Fibroblast of skin of left biceps (primary cell): Measurements from ENCODE around the gene MC2R.
"Not testable (repeated sequence)": the region's sequence is repeated elsewhere in the genome, so short reads cannot be mapped to it uniquely, and the experiment has no call there.

Experiments used
- DNase-seq, 2 experiments: peaks; one replicate each; pipeline ENCODE4 v3.0.0-alpha.2; 2013; ENCODE audit warnings: low read depth in 2 of 2

MC2R gene

DNA sequence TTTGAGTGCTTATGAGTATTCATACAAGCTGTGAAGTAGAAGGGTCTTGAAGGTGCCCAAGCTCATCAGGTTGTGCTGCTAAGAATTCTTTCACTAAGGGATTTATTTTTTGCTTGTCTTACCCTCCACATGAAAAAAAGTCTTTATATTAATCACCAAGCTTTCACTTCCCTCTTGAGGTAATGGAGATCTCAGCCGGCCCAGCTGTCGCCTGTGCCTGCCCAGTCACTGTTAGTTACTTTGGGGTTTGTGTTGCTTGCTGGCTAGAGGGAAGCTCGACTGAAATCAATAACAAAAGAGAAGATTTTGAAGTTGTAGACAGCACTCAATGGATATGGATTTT lies 21.9 kb downstream of the MC2R start:
- no peak for DNase-seq

DNA sequence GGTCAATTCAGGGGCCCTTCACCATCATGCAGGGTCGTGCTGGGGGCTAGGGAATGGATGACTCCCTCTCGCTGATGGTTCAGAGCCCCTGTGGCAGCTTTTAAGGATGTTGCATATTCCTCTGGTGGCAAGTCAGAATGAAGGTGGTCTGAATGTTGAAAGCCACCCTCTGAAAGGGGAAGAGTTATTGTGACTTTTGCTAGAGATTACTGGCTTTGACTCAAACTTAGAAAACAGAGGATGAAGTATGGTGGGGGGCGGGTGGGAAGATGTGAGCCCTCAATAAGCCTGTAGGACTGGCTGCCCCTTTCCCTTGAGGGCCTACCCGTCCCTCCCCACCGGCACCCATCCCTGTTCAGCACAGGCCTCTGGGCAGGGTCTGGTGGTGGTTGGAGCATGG lies 23.2 kb downstream of the MC2R start:
- no peak for DNase-seq

DNA sequence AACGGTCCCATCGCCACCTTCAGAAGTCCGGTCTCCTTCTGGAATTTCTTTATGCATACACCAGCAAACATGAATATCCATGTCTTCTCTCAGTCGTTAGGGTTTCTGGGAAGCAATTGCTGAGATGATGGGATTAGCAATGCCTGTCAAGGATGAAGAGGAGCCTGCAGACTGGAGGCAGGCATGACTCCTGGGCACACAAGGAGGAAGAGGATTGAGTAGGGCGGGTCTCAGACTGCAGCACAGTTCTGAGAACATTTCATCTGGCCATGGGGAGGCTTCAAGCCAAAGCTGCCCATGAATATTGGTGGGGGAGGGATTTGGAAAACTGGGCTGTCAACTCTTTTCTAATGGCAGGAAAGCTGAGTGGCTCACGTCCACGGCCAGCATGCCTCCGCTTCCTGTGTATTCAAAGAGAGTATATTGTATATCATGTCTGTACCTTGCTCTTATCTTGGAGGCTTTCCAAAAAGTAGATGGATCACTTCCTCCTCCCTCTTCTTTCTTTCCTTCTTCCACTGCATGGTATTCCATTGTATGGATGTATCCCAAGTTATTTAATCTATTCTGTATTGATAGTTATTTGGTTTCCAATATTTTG lies 24.5 kb downstream of the MC2R start:
- DNase-seq: no peak

DNA sequence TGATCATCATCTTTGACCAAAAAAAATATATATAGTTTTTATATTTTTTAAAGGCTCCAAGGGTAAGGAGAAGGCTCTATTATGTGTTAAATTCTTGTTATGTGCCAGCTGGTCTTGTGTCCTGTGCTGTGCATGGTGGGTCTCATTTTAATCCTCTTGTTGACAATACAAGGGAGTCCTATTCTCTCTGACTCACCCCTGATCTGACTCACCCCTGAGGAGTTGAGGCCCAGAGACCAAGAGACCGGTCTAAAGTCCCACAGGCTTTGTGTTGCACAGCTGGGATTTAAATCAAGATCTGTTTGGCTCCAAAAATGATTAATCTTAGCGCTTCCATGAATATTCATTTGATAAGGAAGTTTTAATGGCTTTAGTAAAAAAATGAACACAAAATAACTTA lies 25.7 kb downstream of the MC2R start:
- DNase-seq: no peak

DNA sequence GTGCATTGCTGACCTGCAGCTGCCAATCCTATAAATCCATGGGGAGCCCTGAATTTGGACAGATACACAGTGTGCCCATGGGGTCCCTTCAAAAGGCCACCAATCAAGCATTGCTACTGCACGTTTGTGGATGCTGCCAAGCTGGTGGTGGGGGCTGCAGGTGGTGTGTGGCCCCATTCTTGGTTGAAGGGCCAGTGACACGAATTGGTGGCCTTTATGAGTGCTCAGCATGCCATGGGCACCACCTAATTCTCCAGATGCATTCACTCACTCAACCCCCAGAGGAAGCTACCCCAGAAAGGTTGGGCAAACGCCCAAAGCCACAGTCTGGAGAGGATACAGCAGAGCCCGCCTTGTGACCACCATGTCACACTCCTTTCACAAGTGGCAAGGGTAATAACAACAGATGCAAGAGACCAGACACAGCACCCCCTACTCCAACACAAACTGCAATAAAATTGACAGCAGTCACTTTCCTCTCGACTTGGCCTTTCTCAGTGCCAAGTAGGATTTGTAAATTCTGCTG lies 27.1 kb downstream of the MC2R start:
- DNase-seq: no peak

DNA sequence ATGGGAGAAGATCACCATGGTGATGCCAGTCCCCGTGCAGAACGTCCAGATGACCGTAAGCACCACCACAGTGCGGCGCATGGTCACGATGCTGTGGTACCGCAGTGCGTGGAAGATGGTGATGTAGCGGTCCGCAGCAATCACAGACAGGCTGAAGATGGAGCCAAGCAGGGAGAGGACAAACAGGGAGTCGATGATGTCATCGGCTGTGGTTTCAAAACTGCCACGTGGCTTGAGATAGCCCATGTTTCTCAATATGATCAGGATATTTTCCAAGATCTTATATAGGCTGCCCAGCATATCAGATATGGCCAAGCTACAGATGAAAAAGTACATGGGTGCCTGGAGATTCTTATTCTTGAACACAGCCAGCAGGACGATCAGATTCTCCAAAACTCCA lies 30.3 kb downstream of the MC2R start:
- DNase-seq: no peak

DNA sequence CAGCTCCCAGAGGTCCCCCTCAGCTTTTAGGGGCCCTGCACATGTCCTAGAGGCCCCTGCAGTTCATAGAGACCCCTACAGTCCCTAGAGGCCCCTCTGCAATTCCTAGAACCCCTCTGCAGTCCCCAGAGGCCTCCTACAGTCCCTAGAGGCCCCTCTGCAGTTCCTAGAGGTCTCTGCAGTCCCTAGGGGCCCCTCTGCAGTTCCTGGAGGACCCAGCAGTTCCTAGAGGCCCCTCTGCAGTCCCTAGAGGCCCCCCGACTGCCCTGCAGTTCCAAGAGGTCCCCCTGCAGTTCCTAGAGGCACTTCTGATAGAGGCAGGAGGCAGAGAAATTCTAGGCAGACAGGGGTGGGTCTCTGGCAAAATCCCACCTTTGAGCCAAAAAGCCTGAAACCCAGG lies 35.4 kb downstream of the MC2R start:
- no peak for DNase-seq

DNA sequence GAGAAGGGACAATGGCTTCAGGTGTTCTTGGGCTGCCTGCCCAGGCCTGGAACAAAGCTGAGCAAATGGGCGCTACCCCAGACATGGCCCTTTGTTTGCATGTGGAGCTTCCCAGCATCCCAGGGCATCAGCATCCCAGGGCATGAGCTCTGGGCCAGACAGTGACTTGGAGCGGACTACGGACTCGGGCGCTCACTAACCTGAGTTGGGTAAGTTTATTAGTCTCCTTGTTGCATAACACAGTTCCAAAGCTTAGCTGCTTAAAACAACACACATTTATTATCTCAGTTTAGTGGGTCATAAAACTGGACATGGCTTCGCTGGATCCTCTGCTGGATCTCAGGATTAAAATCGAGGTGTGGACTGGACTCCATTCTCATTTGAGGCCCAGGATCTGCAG lies 35.8 kb downstream of the MC2R start:
- DNase-seq: no peak

DNA sequence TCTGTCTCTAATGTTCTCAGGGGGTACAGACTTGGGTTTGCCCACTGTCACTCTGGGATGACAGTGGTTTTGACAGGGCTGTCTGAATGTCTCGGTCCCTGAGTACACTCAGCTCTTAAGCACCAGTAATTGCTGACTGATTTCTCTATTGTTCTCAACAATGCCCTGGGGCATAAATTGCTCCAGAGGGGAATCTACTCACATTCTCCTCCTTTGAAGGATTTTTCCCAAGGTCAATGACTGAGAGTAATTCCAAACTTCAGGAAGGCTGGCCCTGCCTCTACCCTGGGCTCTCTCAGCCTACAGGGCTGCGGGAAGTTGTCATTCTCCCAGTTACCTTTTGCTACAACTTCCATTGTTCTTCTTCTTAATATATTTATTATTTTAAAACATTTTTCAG lies 36.5 kb downstream of the MC2R start:
- no peak for DNase-seq

DNA sequence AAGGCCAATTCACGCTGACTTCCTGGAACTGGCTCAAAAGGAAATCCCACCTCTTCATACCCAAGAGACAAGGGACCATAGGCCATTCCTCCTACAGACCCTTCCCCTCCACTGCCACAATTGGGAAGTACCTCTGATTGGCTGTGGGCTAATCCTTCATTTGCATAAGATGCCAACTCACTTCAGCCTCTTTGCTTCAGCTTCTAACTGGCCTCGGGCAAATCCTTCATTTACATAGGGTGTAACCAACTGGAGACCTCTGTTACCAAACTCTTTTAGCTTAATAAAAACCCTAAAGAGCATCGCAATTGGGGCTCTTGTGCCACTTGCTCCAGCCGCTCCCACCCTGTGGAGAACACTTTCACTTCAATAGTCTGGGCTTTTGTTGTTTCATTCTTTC lies 38.2 kb downstream of the MC2R start:
- DNase-seq: no peak

DNA sequence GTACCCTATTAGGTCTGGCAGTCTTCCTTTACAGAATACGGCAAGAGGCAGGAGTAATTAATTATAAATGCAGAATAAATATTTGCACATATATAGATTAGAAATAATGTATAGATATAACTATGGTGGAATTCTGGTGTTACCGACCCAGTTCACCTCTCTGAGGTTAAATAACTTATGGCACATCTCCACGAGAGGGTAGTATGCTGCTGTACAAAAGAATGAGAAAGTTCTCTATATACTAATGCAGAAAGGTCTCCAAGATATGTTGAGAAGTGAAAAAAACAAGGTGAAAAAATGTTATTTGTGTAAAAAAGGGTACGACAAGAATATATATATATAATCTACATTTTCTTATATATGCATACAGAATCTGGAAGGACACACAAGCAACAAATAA lies 40.8 kb downstream of the MC2R start:
- DNase-seq: no peak

DNA sequence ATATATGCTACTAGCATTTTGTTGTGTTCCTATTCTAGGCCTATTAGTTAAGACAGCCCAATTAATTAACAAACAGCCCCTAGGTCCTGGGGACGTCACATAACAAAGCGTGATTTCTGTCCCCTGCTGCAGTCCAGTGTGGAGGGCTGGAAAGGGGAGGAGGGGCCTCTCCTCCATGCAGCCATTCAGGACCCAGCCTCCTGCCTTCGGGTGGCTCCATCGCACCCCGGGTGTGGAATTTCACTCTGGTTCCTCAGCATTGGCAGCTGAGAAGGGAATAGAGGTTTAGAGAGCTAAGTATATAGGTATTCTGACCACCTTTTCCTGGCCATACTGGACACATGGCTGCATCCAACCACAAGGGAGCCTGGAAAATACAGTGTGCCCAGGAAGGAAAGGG lies 42.4 kb downstream of the MC2R start:
- no peak for DNase-seq

DNA sequence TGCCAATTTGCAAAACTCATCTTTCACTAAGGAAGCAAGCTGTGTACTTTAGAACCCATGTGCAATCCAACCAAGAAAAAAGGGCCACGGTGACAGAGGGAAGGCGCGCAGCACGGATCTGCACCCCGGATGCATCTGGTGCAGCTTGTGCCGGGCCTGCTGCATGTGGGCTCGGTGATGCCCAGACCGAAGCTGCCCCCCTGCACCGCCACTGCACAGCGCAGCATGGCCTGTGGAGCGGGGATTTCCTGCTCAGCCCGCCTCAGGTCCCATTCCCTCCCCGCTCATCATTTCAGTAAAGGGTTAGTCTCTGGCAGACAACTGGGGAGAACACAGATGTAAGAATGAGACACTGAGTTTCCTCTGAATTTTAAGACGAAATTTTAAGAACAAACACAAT lies 43.0 kb downstream of the MC2R start:
- no peak for DNase-seq

DNA sequence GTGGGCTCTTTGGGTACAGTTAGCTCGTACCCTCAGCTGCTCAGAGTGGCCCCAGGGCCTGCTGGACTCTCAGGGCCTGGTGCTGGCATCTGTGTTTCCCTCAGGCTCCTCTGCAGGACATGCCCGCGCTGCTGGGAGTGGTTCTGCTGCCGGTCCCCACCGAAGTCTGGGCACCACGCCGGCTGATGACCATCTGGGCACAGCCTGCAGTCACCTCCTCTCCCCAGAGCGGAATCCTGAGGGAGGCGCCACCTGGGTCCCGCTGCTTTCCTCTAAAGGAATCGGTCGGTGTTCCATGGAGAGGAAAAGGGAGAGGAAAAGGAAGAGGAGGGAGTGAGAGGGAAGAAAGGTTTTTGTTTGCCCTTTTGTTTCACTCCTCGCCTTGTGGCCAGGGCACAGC lies 43.6 kb downstream of the MC2R start:
- DNase-seq: no peak

DNA sequence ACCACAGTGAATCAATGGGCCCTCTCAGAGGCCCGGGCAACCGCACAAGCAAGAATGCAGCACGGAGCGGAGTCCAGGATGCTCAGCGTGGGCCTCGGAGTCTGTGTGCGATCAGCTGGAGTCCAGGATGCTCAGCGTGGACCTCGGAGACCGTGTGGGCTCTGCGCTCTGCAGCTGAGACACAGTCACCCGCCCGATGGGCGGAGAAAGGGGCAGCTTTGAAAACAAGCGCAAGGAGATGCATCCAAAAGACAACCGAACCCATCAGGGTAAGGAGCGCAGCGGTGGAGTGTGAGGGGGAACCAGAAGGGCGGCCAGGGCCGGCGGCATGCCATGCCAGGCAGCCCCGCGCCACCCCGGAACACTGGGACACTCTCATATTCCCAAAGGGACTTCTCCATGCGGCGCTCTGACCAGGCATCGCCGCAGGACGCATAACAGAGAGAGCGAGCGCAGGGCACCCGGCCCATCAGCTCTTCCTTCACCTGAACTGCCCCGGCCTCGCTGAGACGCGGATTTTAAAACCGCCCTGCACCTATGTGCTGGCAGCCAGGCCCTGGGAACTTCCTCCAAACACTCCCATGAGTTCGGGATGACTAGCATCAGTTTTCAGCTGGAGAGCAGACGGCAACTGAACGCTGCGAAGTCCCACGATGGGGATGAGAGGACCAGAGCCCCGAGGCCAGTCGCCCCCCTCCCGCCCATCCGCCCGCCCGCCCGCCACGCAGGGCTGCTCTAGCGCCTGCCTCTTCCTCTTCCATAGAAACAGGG lies 46.6 kb downstream of the MC2R start:
- DNase-seq: no peak

DNA sequence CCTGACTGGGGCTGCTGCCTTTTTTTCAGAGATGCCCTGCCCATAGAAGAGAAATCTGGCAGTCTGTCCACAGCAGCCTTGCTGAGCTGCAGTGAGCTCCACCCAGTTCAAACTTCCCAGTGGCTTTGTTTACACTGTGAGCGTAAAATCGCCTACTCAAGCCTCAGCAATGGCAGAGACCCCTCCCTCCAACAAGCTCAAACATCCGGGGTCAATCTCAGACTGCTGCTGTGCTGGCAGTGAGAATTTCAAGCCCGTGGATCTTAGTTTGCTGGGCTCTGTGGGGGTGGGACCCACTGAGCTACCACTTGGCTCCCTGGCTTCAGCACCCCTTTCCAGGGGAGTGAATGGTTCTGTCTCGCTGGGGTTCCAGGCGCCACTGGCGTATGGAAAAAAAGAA lies 52.4 kb downstream of the MC2R start:
- not testable (repeated sequence) for DNase-seq

DNA sequence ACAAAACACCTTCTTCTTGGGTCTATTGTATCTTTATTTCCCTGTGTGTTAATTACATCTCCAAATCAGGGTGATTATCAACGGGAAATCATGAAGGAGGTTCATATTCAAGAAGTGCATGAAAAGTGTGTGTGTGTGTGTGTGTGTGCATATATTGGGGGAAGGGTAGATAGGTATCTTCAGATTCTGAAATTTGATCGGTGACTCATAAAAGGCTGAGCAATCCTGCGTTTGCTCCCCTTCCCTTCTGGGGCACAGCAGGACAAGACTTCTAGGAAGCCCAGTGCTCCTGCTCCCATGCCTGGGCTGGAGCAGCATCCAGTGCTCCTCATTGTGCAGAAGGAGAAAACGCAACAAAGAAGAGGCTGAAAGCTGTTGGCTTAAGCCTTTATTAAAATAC lies 65.5 kb downstream of the MC2R start:
- DNase-seq: no peak

DNA sequence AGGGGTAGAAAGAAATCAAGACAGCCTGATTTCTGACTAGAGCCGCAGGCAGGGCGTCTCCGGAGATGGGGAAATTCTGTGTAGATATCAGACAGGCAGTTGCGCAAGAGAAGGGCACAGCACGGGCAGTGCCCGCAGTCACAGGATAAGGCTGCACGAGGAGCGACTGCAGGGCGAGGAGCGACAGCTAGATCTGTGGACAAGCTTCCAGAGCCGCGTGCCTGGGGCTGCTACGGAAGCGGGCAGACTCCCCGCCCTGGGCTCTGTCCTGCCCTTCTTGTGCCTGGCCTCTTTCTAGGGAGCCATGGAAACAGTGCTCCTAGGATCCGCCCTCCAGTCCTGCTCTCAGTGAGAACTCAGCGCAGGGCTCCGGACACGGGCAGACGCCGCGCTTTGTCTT lies 78.8 kb downstream of the MC2R start:
- DNase-seq: no peak

DNA sequence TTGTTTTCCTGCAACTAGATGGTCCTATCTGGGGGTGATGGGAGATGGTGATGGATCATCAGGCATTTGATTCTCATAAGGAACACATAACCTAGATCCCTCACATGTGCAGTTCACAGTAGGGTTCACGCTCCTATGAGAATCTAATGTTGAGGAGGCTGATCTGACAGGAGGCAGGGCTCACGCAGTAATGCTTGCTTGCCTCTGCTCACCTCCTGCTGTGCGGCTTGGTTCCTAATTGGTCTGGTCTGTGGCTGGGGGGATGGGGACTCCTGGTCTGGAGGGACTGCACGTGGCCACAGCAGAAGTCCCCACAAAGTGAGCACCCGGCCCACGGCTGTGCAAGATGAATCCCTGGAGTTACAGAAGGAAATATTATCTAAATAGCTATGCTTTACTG lies 80.1 kb downstream of the MC2R start:
- DNase-seq: no peak

DNA sequence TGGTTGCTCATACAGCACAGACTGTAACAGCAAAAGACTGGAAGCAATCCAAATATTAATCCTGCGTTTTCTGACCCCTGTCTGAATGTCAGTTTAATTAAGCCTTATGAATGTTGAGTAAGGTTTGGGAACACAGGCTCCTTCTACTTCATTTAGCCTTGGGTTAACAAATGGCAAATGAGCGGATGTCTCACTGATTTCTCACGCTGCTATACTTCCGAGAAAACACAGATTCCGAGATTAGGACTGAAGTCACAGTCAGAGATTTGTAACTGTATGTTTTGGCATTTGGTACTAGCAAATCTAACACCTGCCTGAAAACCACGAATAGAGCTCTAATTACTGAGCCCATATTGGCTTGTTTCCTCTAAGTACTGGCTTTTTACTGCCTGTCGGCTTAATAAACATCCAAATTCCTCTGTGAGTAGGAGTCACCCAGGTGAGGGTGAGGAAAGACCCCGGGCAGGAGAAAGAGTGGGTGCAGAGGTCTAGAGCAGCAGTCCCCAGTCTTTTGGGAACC lies 80.8 kb downstream of the MC2R start:
- DNase-seq: no peak
